Measurements from ENCODE around the gene UBLCP1. TPM values are rescaled to one million over a fixed set of nuclear protein-coding genes. Genes with fewer than 3 reads are reported as not detected.

Gene UBLCP1
- polyA plus RNA-seq, 5 donors, result 36.9 to 54.8 (median 38.6) TPM

DNA sequence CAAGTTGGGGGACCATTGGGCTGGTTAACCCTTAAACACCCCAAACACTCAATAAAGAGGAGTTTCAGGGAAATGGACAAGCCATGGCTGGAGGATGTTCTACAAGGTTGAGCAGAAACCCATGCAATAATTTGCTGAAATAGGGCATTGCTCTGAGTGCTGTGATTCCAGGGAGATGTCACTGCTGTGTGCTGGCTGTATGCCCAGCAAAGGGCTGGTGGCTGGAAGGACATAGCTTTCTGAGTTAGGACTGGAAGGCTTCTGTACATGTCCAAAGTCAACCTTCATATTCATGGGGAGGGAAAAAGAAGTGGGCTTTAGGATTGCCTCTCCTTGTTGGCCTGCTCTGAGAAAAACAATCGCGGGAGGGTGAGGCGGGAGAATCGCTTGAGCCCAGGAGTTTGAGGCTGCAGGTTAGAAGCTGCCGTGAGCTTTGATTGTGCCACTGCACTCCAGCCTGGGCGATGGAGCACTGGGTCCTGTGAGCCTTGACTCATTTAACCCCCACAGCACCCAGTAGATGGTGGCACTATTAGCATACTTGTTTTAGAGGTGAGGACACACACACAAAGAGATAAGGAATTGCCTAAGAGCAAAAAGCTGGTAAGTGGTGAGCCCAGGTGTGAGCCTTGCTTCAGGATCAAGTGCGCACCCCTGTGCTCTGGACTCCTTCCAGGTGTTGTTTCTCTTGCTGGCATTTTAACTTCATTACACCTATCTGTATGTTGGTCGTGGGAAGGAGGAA lies 46.8 kb downstream of the UBLCP1 start:
- DNase-seq, result no peak

DNA sequence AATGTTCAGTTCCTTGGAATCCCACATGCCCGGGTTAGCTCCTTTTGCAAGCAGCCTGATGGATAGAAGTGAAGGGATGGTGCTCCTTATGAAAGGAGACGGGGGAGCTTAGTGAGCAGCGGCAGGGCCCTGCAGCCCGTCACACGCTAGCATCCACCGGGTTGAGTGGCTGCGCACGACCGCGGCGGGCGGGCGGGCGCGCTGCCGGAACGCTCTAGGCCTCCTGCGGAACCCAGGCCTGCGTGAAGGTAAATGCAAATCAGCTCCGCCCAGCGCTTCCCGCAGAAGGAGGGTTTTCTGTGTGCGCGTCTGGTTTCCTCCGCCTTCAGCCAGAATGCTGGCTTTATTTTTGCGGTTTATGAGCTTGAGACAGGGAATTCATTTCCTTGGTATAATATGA lies 47.4 kb downstream of the UBLCP1 start:
- DNase-seq, result no peak

DNA sequence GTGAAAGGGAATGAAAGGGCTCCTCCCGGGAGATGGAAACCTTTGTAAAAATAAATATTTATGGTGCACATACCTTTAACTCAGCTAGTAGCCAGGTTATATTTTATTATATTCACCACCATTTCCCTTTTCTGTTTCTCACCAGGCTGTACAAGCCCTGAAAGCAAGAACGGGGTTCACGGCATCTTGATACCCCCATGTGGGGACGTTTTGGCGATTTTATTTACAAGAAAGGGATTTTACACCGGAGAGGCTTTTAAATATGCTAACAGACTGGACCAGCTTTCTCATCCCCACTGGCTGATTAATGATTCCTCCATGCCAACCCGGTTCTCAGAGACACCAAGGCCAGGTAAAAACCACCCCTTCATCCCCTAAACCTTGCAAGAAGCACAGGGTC lies 48.0 kb downstream of the UBLCP1 start:
- DNase-seq, result no peak

DNA sequence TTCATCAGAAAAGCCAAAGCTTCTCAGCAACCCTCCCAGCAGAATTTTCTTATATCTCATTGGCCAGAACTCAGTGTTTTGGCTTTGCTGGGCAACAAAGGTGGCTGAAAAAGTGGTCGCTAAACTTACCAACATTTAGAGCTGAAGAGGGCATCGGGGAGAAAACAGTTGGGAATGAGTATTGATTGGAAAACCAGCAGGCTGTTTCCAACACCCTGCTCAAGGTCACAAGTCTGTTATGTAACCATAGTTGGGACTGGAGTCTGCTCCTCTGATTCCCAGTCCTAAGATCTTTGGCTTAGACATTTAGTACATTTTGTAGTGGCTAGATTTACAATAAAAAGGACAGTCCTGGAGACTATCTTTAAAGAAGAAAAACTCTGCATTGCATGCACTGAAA lies 50.1 kb downstream of the UBLCP1 start:
- no peak for DNase-seq

DNA sequence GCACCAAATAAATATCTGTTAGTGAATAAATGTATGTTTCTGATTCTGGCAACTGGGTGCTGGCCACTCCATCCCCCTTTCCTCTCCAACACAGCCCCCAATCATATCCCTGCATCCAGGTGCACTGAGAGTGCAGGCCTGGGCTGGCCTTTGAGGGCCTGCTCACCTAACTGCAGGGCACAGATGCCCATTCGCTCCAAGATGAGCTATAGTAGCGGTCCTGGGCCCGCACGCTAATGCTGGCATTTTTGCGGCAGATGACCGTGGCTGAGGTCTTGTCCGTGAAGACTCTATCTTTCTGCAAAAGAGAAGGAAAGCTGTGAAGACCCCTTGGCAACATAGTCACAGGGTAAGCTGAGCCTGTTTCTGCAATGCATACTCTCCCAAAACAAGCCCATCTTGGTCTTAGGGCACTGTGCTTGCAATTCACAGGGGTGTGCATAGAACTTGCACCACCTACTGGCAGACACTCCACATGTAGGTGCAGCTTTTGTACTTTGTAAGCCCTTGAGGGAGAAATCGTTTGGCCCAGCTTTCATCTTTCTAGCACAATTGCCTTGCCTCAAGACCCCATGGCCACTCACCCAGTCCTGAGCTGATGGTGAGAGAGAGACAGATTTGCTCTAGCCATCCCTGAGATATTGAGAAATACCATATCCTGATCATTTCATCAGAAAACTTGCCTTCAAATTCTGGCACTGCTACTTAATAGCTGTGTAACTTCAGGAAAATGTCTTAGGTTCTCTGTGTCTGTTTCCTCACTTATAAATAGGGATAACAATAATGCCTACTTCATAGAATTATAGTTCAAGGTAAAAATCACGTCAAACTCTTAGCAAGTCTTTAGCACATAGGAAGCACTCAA lies 53.7 kb downstream of the UBLCP1 start:
- peak in 1 of 2 donors; percentile 21 for DNase-seq

DNA sequence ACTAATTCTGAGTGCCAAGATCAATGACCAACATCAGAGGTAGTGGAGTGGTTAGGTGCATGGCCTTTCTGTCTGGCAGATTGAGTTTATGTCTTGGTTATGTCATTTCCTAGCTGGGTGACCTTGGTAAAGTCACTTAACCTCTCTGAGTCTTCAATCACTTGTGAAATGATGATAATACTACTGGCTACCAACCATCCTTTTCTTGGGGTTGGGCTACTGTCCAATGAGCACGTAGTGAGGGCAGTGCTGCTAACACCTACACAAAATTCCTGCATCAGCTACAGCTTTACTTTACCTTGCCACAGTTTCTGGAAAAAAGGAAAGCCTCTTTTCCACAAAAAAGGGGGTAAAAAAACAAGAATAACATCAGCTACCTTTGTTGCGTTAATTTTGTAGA lies 54.8 kb downstream of the UBLCP1 start:
- no peak for DNase-seq

- DNase-seq, result no peak
Measured at GRCh38 chr5:159318448-159318847, 55.4 kb downstream of the UBLCP1 start.

DNA sequence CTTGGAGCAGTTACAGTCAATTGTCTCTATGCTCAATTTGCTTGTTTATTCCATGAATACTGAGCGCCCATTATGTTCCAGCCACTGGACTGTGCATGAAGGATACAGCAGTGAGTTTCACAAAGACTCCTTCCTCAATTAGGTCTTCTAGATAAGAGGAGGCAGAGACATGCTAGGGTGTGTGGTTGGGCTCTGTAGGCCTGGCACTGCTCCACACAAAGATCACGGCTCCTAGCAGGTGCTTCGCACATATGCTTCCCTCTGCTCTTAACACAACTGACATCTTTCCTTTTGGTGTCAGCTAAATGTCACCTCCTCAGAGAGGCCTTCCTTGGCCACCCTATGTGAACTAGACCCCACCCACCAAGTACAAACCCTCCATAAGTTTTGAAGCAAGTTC lies 56.3 kb downstream of the UBLCP1 start:
- no peak for DNase-seq

GRCh38 chr5:159319832-159320231 lies 56.7 kb downstream of the UBLCP1 start:
- no peak for DNase-seq

GRCh38 chr5:159322180-159322579 lies 59.1 kb downstream of the UBLCP1 start:
- DNase-seq, result no peak

DNA sequence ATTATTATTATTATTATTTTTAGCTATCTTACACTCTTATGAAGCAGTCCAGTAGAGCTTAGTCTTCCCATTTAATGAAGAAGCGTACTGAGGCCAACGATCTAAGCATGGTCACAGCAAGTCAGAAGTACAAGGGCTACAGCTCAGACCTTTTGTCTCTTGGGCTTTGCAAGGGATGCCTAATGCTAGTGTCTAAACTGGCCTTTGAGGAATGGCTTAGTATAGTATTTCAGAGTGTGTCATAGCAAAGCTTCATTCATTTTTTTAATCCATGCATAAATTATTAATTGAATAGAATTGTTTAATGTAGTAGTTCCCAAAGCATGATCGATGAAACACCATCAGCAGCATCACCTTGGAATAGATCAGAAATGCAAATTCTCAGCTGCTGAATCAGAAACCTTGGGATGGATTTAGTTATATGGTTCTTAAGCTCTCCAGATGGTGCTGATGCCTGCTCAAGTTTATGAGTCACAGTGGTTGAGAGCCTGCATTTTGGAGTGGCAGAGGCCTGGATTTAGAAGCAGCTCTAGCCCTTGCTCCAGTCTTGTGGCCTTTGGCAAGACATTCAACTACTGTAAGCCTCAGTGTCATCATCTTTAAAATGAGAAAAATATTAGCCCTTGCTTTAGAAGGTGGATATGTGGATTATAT lies 61.1 kb downstream of the UBLCP1 start:
- DNase-seq, result no peak

GRCh38 chr5:159324986-159325385 lies 61.9 kb downstream of the UBLCP1 start:
- no peak for DNase-seq

- no peak for DNase-seq
Measured at GRCh38 chr5:159330131-159330800, 67.2 kb downstream of the UBLCP1 start, which contains the start of gene IL12B. TSS of gene IL12B (minus strand) at chr5:159330487. CDS start at chr5:159326782, 3,705 bp downstream.

DNA sequence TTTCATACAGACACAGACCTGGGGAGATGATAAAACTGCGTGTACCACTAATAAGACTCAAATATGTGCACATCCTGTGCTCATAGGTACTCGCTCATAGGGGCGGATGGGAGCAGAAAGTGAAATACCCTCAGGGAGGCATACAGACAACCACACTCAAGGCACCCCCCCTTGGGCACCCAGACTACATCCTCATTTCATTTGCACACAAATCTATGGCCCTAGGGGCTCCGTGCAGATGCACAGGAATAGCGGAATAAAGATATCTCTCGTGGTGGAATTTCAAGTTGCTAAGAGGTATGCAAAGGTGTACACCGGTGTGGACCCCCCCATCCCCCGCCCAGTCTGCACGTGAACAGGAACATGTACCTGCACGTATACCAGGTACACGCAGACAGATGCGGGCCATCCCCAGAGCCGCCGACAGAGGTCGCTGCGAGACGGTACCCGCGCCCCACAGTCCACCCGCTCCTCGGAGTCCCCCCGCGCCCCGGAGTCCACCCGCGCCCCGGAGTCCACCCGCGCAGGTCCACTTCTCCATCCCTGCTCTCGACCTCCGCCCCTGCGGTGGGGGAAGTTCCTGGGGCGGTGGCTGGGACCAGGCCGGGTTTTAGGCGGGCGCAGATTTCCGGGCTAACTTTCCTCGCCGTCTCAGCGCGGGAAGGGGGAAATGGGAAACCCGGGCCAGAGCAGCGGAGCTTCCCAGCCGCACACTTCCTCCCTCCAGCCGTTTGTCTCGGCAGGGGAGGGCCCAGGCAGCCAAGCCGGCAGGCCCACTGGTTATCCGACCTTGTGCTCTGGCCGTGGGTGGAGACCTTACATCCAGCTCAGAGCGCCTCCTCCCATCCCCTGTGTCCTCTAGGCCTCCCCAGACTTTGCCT lies 68.2 kb downstream of the UBLCP1 start:
- peak in 1 of 2 donors; percentile 29 for DNase-seq

DNA sequence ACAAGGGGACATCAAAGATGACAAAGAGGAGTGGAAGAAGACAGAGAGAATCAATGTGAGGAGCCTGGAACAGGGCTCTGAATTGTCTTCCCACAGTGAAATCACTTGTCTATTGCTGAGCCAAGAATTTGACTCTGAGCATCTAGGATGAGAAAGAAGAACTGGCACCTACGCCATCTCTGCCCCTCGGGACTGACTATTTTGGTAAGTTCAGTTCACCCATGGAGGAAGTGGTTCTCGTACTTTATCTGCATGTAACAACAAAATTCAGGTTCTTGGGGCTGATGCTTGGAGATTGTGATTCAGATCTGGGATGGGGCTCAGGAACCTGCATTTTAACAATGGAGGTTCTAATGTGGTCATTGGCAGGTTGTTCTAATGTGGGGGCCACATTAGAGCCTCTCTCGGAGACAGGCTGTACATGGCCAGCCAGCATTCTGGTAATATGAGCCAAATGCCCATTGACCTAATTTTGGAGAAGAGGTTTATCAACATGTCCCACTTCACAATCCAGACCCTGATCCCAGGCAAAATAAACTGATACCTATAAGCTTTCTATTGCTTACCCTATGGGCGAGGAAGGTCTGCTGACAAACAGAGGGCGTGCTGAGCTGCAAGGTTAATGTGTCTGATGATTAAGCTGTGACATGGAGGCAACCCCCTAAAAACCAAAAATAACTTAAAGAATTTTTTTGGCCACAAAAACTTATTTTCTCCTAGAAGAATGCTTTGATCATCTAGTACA lies 69.9 kb downstream of the UBLCP1 start:
- DNase-seq, result no peak

GRCh38 chr5:159333545-159333925 lies 70.4 kb downstream of the UBLCP1 start:
- no peak for DNase-seq
